LHCN-M2 (cell line): ENCODE measurements around the gene SPTBN4. TPM values are rescaled to one million over a fixed set of nuclear protein-coding genes. Genes with fewer than 3 reads are reported as not detected.
"Not testable (repeated sequence)": the region's sequence is repeated elsewhere in the genome, so short reads cannot be mapped to it uniquely, and the experiment has no call there.

Source experiments
- DNase-seq: peaks from one replicate; pipeline ENCODE4 v3.0.0-alpha.2; 2012; ENCODE audit warnings: low read depth
- polyA plus RNA-seq: library from polyadenylated mRNA; unstranded; fragments of >200 nt; gene quantifications from one replicate; pipeline ENCODE4 v1.2.1, GENCODE V29; 2012; ENCODE audit warnings: missing spikeins
- total RNA-seq: library from RNA; depleted of rRNA; stranded (reverse); fragments of >200 nt; gene quantifications from 2 replicates; pipeline ENCODE4 v1.2.3, GENCODE V29; 2014; rRNA removed

Gene SPTBN4
- total RNA-seq = 0.34 and 0.38 TPM in 2 replicates
- polyA plus RNA-seq = 0.67 TPM

GRCh38 chr19:40466985-40467734 lies at the start of gene SPTBN4:
Gene SPTBN4 (plus strand): TSS chr19:40467001. CDS start chr19:40472622, 5,621 bp downstream.
- no peak for DNase-seq

- DNase-seq = no peak
Observed at GRCh38 chr19:40417643-40417981, 49.2 kb upstream of the SPTBN4 start.

GRCh38 chr19:40418040-40418439 lies 48.8 kb upstream of the SPTBN4 start:
- DNase-seq = no peak

- DNase-seq = no peak
Observed at GRCh38 chr19:40419066-40419612, 47.7 kb upstream of the SPTBN4 start.

- no peak for DNase-seq
Observed at GRCh38 chr19:40419780-40420179, 47.0 kb upstream of the SPTBN4 start.

- no peak for DNase-seq
Observed at GRCh38 chr19:40420451-40420765, 46.4 kb upstream of the SPTBN4 start.

DNA sequence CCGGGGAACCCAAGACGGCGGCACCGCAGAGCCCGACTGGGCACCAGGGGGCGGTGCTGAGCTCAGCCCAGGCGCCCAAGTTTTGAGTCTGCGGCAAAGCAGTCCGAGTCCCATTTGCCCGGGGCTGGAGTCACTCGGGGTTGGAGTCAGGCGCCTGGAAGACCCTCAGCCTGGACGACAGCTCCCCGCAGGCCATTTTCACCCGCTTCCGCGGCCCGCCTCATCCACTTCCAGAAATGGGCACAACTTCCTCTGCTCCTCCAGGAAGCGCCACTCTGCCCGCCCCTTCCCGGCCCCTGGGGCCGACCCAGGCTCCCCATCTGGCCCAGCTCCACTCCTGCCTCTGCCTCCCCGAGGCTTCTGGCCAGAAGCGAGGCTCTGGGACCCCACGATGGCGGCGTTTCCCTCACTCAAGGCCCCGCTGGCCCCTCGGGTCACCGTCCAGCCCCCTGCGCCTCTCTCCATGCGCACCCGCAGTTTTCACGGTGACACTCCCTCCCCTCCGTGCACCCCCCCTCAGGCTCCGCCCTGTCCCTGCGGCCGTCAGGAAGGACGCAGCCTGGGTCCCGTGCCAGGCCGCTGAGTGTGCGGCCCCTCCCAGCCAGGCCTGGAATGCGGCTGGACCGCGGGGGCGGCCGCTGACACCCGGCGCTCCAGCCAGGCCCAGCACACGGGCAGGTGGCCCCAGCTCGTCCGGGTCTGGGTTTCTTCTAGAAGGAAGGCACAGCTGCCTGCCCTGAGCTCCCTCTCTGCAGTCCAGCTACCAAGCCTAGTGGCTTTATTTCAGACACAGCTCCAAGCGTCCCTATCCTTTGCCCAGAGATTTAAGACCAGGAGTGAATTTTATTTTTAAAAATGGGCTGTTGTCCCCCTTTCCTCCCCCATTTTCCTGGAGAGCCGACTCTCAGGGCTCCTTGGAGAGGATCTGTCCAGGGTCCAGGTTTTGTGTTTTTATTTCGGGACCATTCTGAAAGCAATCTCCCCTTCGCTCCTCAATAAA lies 45.7 kb upstream of the SPTBN4 start:
- peak; percentile 94 for DNase-seq

GRCh38 chr19:40421993-40422747 lies 44.6 kb upstream of the SPTBN4 start:
- no peak for DNase-seq

- DNase-seq = no peak
Observed at GRCh38 chr19:40422748-40423566, 43.8 kb upstream of the SPTBN4 start.

DNA sequence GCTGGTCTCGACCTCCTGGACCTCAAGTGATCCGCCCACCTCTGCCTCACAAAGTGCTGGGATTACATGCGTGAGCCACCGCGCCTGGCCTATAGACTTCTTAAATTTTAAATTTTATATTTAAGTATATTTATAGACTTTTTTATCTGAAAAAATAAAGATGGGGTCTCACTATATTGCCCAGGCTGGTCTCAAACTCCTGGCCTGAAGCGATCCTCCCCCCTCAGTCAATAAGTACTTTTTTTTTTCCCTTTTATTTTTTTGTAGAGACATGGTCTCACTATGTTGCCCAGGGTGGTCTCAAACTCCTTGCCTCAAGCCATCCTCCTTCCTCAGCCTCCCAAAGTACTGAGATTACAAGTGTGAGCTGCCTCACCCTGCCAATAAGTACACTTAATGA lies 42.9 kb upstream of the SPTBN4 start:
- no peak for DNase-seq

DNA sequence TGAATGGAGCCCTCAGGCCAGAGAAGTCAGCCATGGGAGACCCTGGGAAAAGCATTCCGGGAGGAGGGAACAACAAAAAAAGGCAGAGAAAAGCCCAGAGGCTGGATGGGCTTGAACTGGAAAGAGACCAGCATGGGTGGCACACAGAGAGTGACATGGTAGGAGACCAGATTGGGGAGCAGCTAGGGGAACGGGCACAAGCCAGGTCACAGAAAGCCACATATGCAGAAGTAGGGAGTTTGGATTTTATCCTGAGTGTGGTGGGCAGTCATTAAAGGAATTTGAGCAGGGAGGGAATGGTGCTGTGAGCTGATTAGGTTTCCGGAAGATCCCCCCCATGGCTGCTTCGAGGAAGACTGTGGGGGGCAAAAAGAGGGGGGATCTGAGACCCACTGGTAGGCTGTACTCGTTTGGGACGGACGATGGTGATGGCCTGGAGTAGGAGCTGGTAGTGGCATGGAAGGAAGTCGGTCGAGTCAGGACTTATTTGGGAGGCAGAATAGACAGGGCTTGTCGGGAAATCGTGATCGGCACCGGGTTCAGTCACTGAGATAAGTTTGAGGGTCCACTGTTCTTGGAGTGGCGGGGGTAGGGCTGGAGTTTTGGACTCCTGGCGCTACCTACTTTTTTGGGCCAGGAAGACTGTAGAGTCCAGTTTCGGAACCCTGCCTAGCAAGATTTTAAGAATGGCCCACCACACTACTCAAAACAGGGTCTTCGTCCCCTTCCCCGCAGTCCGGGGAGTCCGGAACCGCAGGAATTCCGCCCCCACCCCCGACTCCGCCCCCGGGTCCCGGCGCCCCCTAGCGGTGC lies 42.0 kb upstream of the SPTBN4 start:
- DNase-seq = no peak

DNA sequence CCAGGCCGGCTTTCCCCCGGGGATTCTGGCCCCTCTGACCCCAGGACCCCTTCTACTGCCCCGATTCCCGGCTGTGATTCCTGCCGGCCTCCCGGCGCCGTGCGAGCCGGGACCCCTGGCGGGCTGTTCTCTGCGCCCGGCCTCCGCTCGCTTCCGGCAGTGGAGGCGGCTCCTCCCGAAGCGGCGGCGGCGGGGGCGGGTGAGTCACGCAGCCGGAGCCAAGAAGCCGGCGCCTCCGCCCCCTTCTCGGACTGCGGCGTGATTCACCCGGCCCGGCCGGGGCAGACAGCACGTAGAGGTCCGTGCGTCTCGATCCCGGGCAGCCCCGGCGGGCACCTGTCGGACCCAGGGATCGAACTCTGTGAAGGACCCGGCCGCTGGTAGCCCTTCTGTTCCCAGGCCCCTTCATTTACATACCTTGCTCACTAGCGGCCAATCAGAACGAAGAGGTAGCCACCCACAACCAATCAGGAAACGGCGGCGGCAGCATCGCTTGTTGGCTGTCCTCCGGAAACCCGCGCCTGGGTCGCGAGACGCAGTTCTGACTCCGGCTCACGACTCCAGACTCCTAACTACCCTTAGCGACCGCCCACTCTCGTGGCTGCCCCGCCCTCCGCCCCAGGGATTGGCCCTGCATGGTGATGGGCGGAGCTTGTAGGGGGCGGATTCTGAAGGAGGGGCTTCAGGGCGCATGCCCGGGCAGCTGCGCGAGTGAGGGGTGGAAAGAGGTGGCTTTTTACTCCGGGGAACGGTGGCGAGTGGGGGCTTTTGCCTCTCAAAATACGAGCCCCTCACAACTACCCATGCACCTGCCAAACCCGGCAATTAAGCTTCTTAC lies 41.1 kb upstream of the SPTBN4 start, which contains the start of gene SERTAD1:
SERTAD1 (minus strand) TSS at position 543 of the 838 bp plus-strand sequence. CDS start 2,446 bp downstream, outside the sequence.
- DNase-seq = peak; percentile 99

DNA sequence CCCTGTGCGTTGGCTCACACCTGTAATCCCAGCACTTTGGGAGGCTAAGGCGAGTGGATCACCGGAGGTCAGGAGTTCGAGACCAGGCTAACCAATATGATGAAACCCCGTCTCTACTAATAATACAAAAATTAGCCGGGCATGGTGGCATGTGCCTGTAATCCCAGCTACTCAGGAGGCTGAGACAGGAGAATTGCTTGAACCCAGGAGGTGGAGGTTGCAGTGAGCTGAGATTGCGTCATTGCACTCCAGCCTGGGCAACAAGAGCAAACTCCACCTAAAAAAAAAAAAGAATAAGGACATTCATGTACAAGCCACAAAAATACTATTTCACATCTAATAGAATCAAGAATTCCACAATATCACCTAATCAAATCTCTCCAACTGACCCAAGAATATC lies 38.6 kb upstream of the SPTBN4 start:
- DNase-seq = not testable (repeated sequence)

- DNase-seq = not testable (repeated sequence)
Observed at GRCh38 chr19:40430242-40430641, 36.6 kb upstream of the SPTBN4 start.

- no peak for DNase-seq
Observed at GRCh38 chr19:40431698-40432097, 35.1 kb upstream of the SPTBN4 start.

DNA sequence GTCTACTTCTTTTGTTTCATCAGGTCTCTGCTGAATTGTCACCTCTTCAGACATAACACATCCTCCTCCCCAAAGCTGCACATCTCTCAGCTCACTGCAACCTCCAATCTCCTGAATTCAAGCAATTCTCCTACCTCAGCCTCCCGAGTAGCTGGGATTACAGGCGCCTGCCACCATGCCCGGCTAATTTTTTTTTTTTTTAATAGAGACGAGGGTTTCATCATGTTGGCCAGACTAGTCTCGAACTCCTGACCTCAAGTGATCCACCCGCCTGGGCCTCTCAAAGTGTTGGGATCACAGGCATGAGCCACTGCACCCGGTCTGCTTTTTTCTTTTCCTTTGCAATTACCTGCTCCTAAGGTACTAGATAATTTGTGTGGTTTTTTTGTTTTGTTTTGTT lies 34.0 kb upstream of the SPTBN4 start:
- DNase-seq = not testable (repeated sequence)

- peak; percentile 89 for DNase-seq
Observed at GRCh38 chr19:40433391-40434216, 33.2 kb upstream of the SPTBN4 start.

DNA sequence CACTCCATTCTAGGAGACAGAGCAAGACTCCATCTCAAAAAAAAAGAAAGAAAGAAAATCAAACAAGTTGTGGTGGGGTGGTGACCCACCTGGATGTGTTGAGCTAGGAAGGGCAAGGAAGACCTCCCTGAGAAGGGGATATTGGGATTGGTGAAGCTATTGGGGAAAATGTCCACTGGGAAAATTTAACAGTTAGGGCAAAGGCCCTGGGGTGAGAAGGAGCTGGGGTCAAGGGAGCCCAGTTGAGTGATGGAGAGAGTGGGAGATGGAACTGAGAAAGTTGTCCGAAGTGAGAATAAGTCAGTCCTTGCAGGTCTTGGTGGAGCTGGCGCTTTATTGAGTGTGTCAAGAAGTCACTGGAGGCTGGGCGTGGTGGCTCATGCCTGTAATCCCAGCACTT lies 28.5 kb upstream of the SPTBN4 start:
- DNase-seq = no peak
